GM12874 (cell line): Measurements from ENCODE around the gene INPP4A.

Source experiments
- TF ChIP-seq, protein P1 (sequence below): IDR thresholded peaks from 2 replicates; pipeline ENCODE4 v1.5.1; 2011; ENCODE audit warnings: low read depth, mild to moderate bottlenecking, control low read depth, low read length, moderate library complexity; ENCODE audit not compliant: insufficient read depth

INPP4A gene

DNA sequence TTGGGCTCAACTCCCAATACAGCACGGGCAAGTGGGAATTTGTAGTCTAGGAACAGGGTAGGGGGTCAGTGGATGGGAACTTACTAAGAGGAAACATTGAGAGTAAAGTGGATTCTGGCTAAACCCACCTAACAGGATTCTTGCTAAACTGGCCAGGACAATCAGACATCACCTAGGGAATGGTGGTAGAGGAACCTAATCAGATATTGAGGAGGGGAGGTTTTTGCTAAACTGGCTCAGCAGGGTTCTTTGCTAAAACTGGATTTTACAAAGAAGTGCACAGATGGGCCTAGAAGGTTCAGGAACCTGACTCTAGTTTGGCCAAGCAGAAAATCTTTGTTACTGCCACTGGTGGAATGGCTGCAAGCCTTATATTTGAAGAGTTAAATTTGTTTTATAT is 55.9 kb downstream of the INPP4A start:
- TF ChIP-seq, protein P1, sequence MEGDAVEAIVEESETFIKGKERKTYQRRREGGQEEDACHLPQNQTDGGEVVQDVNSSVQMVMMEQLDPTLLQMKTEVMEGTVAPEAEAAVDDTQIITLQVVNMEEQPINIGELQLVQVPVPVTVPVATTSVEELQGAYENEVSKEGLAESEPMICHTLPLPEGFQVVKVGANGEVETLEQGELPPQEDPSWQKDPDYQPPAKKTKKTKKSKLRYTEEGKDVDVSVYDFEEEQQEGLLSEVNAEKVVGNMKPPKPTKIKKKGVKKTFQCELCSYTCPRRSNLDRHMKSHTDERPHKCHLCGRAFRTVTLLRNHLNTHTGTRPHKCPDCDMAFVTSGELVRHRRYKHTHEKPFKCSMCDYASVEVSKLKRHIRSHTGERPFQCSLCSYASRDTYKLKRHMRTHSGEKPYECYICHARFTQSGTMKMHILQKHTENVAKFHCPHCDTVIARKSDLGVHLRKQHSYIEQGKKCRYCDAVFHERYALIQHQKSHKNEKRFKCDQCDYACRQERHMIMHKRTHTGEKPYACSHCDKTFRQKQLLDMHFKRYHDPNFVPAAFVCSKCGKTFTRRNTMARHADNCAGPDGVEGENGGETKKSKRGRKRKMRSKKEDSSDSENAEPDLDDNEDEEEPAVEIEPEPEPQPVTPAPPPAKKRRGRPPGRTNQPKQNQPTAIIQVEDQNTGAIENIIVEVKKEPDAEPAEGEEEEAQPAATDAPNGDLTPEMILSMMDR: no peak

DNA sequence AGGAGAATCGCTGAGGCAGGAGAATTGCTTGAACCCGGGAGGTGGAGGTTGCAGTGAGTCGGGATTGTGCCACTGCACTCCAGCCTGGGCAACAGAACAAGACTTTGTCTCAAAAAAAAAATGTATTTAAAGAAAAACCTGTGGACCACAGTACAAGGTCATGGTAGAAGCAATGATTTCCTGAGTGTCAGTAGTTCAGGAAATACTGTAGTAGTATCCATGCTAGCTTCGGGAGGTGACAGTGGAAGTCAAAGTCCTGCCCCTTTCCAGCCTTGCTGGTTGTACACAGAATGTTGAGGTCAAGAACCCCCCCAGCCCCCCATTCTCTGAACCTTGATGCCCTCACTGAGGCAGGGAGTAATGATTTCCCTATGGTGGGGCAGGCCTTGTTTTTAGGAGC is 56.6 kb downstream of the INPP4A start:
- TF ChIP-seq, protein P1: no peak

DNA sequence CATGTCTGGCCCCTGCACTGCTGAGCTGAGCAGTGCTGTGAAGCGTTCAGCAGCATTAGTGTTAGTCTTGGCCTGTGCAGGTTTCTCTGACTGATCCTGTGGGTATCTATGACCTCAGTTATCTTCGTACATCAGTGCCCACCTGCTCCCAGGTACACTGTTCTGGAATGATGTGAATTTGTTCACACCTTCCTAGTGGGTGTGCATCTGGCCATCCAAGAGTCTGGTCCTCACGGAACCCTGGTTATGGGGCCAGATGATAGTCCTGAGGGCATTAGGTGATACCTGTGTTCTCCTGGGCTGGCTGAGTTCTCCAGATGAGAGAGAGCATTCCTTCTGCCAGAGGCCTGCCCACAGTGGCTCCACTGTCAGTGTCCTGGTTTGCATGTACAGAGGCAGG is 57.2 kb downstream of the INPP4A start:
- TF ChIP-seq, protein P1: no peak

DNA sequence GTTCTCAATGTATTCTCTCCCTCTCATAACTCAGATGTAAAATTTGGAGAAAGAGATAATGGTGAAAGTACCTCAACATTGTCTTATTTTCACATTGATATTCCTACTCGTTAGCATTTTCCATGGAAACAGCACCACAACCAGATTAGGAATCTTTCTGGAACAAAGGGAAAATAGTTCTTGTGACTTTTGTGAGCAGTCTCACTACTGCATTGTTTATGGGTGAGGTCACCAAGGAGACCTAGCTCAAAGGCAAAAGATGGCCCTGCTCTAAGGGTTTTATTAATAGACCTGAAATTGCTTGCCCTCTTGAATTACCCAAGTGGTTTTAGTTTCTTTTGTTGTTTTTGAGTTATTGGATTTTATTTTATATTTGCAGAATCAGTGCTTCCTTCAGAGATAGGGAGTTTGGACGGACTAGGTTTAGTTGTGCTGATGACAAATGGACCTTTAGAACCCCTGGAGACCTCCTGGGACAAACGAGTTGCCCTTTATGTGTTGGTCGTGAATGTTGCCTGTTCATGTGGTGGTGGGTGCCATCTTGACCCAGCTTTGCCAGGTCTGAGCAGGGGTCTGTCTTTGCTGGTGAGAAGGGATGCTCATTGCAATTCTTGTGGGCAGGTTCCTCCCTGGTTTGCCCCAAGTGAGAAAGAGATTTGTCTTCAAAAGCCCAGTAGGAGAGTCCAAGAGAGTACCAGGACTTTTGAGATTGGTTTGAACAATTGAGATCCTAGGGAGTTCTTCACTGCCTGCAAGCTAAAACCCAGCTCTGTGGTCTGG is 58.1 kb downstream of the INPP4A start:
- TF ChIP-seq, protein P1: no peak

DNA sequence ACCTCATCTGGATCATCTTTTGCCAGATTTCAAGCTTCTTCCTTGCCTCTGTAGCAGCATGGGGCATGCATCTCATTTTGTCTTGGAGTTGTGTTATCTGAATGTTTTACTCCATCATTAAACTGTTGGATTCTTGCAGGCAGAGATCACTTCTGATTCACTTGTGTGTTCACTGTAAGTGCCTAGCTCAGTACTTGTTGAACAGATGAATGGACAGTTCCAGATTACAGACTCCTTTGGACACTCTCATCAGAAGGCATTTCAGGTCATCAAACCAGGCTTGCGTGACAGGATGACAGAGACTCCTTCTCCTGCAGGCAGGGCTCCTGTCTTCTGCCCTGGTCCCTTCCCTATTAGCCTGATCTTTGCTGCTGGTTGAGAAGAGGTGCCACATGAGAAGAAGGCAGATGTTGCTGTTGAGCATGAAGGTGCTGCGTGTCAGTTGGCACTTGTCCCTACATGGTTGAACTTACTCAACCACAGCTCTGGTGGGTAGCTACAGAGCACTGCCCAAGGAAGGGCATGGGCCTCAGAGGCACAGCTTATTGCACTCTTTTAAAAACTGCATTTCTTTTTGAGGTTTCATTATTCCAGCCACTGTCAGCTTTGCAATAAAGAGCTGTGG is 58.9 kb downstream of the INPP4A start:
- TF ChIP-seq, protein P1: no peak

DNA sequence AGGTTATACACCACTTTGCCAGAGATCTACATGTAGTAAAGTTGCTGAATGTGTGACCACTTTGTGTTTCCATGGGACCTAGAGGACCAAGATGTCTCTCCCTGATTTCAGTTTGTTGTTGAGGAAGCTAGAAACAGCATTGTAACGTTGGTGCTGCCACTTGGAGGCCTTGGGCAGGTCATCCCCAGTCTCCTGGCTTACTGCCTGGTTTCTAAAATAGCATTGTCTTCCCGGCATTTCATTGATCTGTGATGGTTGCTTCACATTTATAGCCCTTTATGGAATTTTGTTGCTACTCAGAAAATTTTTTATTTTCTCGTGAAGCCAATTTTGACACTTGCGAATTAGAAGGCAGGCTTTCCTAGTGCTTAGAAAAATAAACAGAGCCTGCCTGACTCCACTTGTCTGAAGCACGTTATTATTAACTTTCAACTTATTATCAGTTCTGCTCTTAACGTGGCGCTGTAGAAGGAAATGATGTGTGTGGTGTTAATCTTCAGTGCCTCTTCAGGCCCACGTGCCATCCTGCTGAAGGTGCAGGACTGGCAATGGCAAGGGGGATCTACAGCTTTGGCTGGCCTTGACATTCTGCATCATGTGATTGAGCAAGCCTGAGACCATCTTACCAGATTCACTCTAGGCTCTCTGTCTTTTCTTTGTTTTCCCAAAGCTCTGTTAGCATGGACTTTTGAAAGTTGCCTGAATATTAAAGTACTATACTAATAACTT is 59.9 kb downstream of the INPP4A start:
- TF ChIP-seq, protein P1: no peak

DNA sequence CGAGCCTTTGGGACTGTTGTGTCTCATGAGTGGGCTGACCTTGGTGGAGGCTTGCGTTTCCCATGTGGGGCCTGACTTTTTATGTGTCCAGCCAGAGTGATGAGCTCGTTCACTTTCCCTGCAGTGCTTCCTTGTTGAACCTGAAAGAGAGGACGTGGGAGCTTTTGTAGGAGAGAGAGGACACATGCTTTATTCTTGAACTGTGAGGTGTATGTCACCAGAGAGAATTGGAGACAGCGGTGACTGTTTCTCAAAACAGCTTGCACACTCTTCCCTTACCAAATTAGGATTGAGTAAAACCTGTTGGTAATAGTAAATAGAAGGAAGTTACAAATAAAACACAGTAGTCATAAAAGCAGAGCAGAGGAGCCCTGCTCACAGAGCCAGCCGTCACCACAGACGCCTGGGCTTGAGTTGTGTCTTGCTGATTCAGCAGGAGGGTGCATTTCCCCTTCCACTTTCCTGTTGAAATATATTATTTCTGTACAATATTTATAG is 60.7 kb downstream of the INPP4A start:
- TF ChIP-seq, protein P1: no peak
